HEK293T (cell line): Measurements from ENCODE around the gene TTC5.
"Not testable (repeated sequence)": the region's sequence is repeated elsewhere in the genome, so short reads cannot be mapped to it uniquely, and the experiment has no call there.

ENCODE experiments used
- CTCF ChIA-PET: fragments of 350-600 bp; formaldehyde crosslinking; extraction: SDS; loops from one replicate; lab custom pipeline; 2021; ENCODE audit warnings: antibody characterized with exemption, inconsistent platforms; lab: Yijun Ruan, JAX
- POLR2A ChIA-PET: fragments of 350-600 bp; formaldehyde crosslinking; extraction: SDS; loops from one replicate; lab custom pipeline; 2020; ENCODE audit warnings: antibody characterized with exemption, inconsistent platforms; lab: Yijun Ruan, JAX
- DNase-seq: peaks from one replicate; pipeline ENCODE4 v3.0.0; 2012; ENCODE audit warnings: mixed read lengths; ENCODE audit errors: extremely low spot score
- ARNT ChIP-seq: fragments of 450-650 bp; IDR thresholded peaks from 2 replicates; pipeline ENCODE4 v1.6.1; 2017; ENCODE audit warnings: mild to moderate bottlenecking
- BHLHE40 ChIP-seq: fragments of 450-650 bp; IDR thresholded peaks from 2 replicates; pipeline ENCODE4 v1.6.1; 2016; ENCODE audit warnings: mild to moderate bottlenecking, moderate library complexity, borderline replicate concordance
- CTBP1 ChIP-seq: fragments of 450-650 bp; IDR thresholded peaks from 2 replicates; pipeline ENCODE4 v1.6.1; 2016; ENCODE audit warnings: borderline replicate concordance
- ELF4 ChIP-seq: fragments of 450-650 bp; IDR thresholded peaks from 2 replicates; pipeline ENCODE4 v1.6.1; 2017; ENCODE audit warnings: antibody characterized with exemption
- FOXA1 ChIP-seq: fragments of 450-650 bp; IDR thresholded peaks from 2 replicates; pipeline ENCODE4 v1.6.1; 2016; ENCODE audit warnings: mild to moderate bottlenecking
- FOXK2 ChIP-seq: fragments of 450-650 bp; IDR thresholded peaks from 2 replicates; pipeline ENCODE4 v1.6.1; 2016; ENCODE audit warnings: mild to moderate bottlenecking
- FOXM1 ChIP-seq: fragments of 450-650 bp; IDR thresholded peaks from 2 replicates; pipeline ENCODE4 v1.6.1; 2017; ENCODE audit warnings: mild to moderate bottlenecking, borderline replicate concordance
- HDGF ChIP-seq: fragments of 450-650 bp; IDR thresholded peaks from 2 replicates; pipeline ENCODE4 v1.6.1; 2017; ENCODE audit warnings: antibody characterized with exemption, borderline replicate concordance
- L3MBTL2 ChIP-seq: fragments of 450-650 bp; conservative IDR thresholded peaks from 2 replicates; pipeline ENCODE4 v1.6.1; 2016; ENCODE audit warnings: mild to moderate bottlenecking
- LEF1 ChIP-seq: fragments of 450-650 bp; IDR thresholded peaks from 2 replicates; pipeline ENCODE4 v1.6.1; 2017; ENCODE audit warnings: mild to moderate bottlenecking, borderline replicate concordance
- NFRKB ChIP-seq: fragments of 450-650 bp; IDR thresholded peaks from 2 replicates; pipeline ENCODE4 v1.6.1; 2016; ENCODE audit warnings: mild to moderate bottlenecking, moderate library complexity
- PKNOX1 ChIP-seq: fragments of 450-650 bp; IDR thresholded peaks from 2 replicates; pipeline ENCODE4 v1.6.1; 2016
- SP1 ChIP-seq: fragments of 450-650 bp; IDR thresholded peaks from 2 replicates; pipeline ENCODE4 v1.6.1; 2017
- SUZ12 ChIP-seq: fragments of 450-650 bp; IDR thresholded peaks from 2 replicates; pipeline ENCODE4 v1.6.1; 2016; ENCODE audit warnings: mild to moderate bottlenecking
- TARDBP ChIP-seq: fragments of 450-650 bp; IDR thresholded peaks from 2 replicates; pipeline ENCODE4 v1.6.1; 2016
- ZNF384 ChIP-seq: fragments of 450-650 bp; IDR thresholded peaks from 2 replicates; pipeline ENCODE4 v1.6.1; 2016

Gene TTC5

GRCh38 chr14:20314026-20314425, 8.3 kb upstream of the TTC5 start:
- ChIA-PET POLR2A (no interaction called here), CTCF (no interaction called here)
- TF ChIP-seq SUZ12 (no peak), ELF4 (no peak), CTBP1 (no peak), PKNOX1 (no peak), ZNF384 (no peak)
- no peak for DNase-seq

- DNase-seq = no peak
- CTCF ChIA-PET = interaction anchor here (0.6 kb wide), 1 partner anchor 163 kb away, joined by 3 read pairs; the partner anchor contains the start of gene PNP
- POLR2A ChIA-PET = interaction anchor here (1.3 kb wide), 1 partner anchor 22 kb away, joined by 3 read pairs; no protein-coding TSS in a partner anchor
- TF ChIP-seq HDGF (no peak), ZNF384 (no peak), PKNOX1 (no peak), L3MBTL2 (no peak)
These were observed 300 bp upstream of the TTC5 start for GRCh38 chr14:20306079-20306423.

GRCh38 chr14:20302042-20302755, 3.6 kb downstream of the TTC5 start:
- TF ChIP-seq FOXK2 (no peak), PKNOX1 (no peak), SP1 (no peak), FOXA1 (no peak), BHLHE40 (no peak), TARDBP (no peak), CTBP1 (no peak), FOXM1 (no peak)
- ChIA-PET POLR2A (no interaction called here), CTCF (interaction anchor here (0.7 kb wide), 1 partner anchor 9 kb away, joined by 4 read pairs; no protein-coding TSS in a partner anchor)
- DNase-seq = no peak

- CTCF ChIA-PET = no interaction called here
- no peak for DNase-seq
- TF ChIP-seq L3MBTL2 = no peak
- no peak for TF ChIP-seq ELF4
- no peak for TF ChIP-seq HDGF
- no peak for TF ChIP-seq PKNOX1
- TF ChIP-seq CTBP1 = no peak
- no peak for TF ChIP-seq LEF1
- TF ChIP-seq ARNT = no peak
- TF ChIP-seq TARDBP = no peak
- TF ChIP-seq SUZ12 = no peak
- TF ChIP-seq ZNF384 = no peak
- no peak for TF ChIP-seq BHLHE40
- TF ChIP-seq FOXM1 = no peak
- TF ChIP-seq FOXA1 = no peak
- TF ChIP-seq NFRKB = no peak
- no peak for TF ChIP-seq SP1
- TF ChIP-seq FOXK2 = no peak
- POLR2A ChIA-PET = no interaction called here
These were observed 10.7 kb downstream of the TTC5 start for GRCh38 chr14:20295067-20295466.

- no peak for TF ChIP-seq PKNOX1
- TF ChIP-seq FOXK2 = no peak
- no peak for TF ChIP-seq NFRKB
- TF ChIP-seq ZNF384 = no peak
- no peak for TF ChIP-seq BHLHE40
- TF ChIP-seq FOXA1 = no peak
- TF ChIP-seq CTBP1 = no peak
- TF ChIP-seq ARNT = no peak
- CTCF ChIA-PET = no interaction called here
- DNase-seq = no peak
- POLR2A ChIA-PET = no interaction called here
These were observed 11.1 kb downstream of the TTC5 start for GRCh38 chr14:20294636-20295035.

GRCh38 chr14:20281998-20282397, 23.8 kb downstream of the TTC5 start:
- CTCF ChIA-PET, DNase-seq, POLR2A ChIA-PET: not testable (repeated sequence)

- DNase-seq, POLR2A ChIA-PET, CTCF ChIA-PET: not testable (repeated sequence)
These were observed 25.5 kb downstream of the TTC5 start for GRCh38 chr14:20280265-20280664.
